SK-N-MC (cell line): ENCODE results near the gene UGT2B17.

Experiments
- EZH2 ChIP-seq: fragments of 200-600 bp; sonication (generic); IDR thresholded peaks from one replicate; pipeline ENCODE4 v1.6.1; 2017; ENCODE audit warnings: antibody characterized with exemption
- FOXP2 ChIP-seq: optimal IDR thresholded peaks from 2 replicates; pipeline ENCODE3; 2011; ENCODE audit warnings: mild to moderate bottlenecking, moderate library complexity; ENCODE audit not compliant: insufficient read depth; ENCODE audit errors: extremely low read length, control extremely low read depth
- POLR2AphosphoS5 ChIP-seq: IDR thresholded peaks from 2 replicates; pipeline ENCODE4 v1.6.1; 2012; ENCODE audit warnings: mild to moderate bottlenecking, low read depth, low read length, borderline replicate concordance

- no peak for TF ChIP-seq POLR2AphosphoS5
- no peak for TF ChIP-seq EZH2
- TF ChIP-seq FOXP2, result no peak
Measured at GRCh38 chr4:68591204-68591603, 15.1 kb upstream of the UGT2B17 start.
